GM12878 (cell line): Measurements from ENCODE around the gene TRDN. TPM values are rescaled to one million over a fixed set of nuclear protein-coding genes. Genes with fewer than 3 reads are reported as not detected.

Source experiments
- ATF2 ChIP-seq: IDR thresholded peaks from 2 replicates; pipeline ENCODE4 v1.6.1; 2012; ENCODE audit warnings: low read length, inconsistent platforms
- MEF2B ChIP-seq: fragments of 450-650 bp; IDR thresholded peaks from 2 replicates; pipeline ENCODE4 v1.6.1; 2018; ENCODE audit warnings: mild to moderate bottlenecking, moderate library complexity; ENCODE audit not compliant: partially characterized antibody, poor library complexity, severe bottlenecking
- NFIC ChIP-seq: IDR thresholded peaks from 2 replicates; pipeline ENCODE4 v1.6.1; 2012; ENCODE audit warnings: low read depth, mild to moderate bottlenecking, inconsistent platforms, low read length, moderate library complexity
- SMAD1 ChIP-seq: fragments of 450-650 bp; IDR thresholded peaks from 2 replicates; pipeline ENCODE4 v1.6.1; 2018; ENCODE audit warnings: mild to moderate bottlenecking, low read depth; ENCODE audit not compliant: partially characterized antibody
- SUPT20H ChIP-seq: IDR thresholded peaks from 2 replicates; pipeline ENCODE4 v1.6.1; 2011; ENCODE audit warnings: low read depth, mild to moderate bottlenecking, low read length, moderate library complexity, borderline replicate concordance; ENCODE audit not compliant: control insufficient read depth
- USF1 ChIP-seq: IDR thresholded peaks from 2 replicates; pipeline ENCODE4 v1.6.1; 2011; ENCODE audit warnings: borderline replicate concordance, low read depth, mild to moderate bottlenecking, moderate library complexity, mixed read lengths, low read length; ENCODE audit not compliant: insufficient read depth; ENCODE audit errors: extremely low read length
- ZNF24 ChIP-seq: fragments of 450-650 bp; IDR thresholded peaks from 2 replicates; pipeline ENCODE4 v1.6.1; 2017; ENCODE audit warnings: antibody characterized with exemption, mild to moderate bottlenecking
- polyA plus RNA-seq, 11 experiments: library from polyadenylated mRNA; depleted of rRNA in 4 of 11; unstranded in 6 of 11; stranded (reverse) in 5 of 11; fragments of >200 nt; fragmentation: Nextera tagmentation in 4 of 11; fragmentation: Illumina TruSeq in 1 of 11; extraction: Ambion mirVana in 4 of 11; extraction: Trizol in 1 of 11; gene quantifications; 1 replicate in 1 of 11; 2 replicates in 10 of 11; pipeline versions ENCODE4 v1.2.1 to v1.2.3, GENCODE V29; 2011 to 2016; ENCODE audit warnings: inconsistent platforms in 2 of 11, missing spikeins in 2 of 11, low read depth in 1 of 11
- total RNA-seq, 4 experiments: library from RNA; depleted of rRNA in 3 of 4; stranded (reverse); fragments of >200 nt in 3 of 4; fragmentation: Illumina TruSeq in 1 of 4; extraction: Trizol in 1 of 4; gene quantifications; 2 replicates each; pipeline versions ENCODE4 v1.2.1 to v1.2.3, GENCODE V29; 2013 to 2021
- TF ChIP-seq, protein P1 (sequence below): fragments of 450-650 bp; IDR thresholded peaks from 2 replicates; pipeline ENCODE4 v1.6.1; 2018; ENCODE audit warnings: borderline replicate concordance, mild to moderate bottlenecking; ENCODE audit not compliant: partially characterized antibody

The TRDN gene
- total and polyA plus RNA-seq, 10 of the 15 experiments (the other 5 are each of a cell fraction or from before 2014, with no cell fraction given), result not detected

- TF ChIP-seq ATF2 (no peak), SUPT20H (no peak), USF1 (no peak), MEF2B (no peak), SMAD1 (no peak), NFIC (no peak), ZNF24 (no peak)
- TF ChIP-seq, protein P1, sequence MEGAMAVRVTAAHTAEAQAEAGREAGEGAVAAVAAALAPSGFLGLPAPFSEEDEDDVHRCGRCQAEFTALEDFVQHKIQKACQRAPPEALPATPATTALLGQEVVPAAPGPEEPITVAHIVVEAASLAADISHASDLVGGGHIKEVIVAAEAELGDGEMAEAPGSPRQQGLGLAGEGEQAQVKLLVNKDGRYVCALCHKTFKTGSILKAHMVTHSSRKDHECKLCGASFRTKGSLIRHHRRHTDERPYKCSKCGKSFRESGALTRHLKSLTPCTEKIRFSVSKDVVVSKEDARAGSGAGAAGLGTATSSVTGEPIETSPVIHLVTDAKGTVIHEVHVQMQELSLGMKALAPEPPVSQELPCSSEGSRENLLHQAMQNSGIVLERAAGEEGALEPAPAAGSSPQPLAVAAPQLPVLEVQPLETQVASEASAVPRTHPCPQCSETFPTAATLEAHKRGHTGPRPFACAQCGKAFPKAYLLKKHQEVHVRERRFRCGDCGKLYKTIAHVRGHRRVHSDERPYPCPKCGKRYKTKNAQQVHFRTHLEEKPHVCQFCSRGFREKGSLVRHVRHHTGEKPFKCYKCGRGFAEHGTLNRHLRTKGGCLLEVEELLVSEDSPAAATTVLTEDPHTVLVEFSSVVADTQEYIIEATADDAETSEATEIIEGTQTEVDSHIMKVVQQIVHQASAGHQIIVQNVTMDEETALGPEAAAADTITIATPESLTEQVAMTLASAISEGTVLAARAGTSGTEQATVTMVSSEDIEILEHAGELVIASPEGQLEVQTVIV, result no peak
- TF ChIP-seq, all 136 proteins: peak for 0
Observed at GRCh38 chr6:123636782-123637181, at the start of gene TRDN (continued).
